Neural crest cell (in vitro differentiated cells): ENCODE data around the gene BICRA. TPM values are rescaled to one million over a fixed set of nuclear protein-coding genes. Genes with fewer than 3 reads are reported as not detected.

Experiments used
- DNase-seq: peaks from one replicate; pipeline ENCODE4 v3.0.0; 2021; ENCODE audit warnings: low read depth, mixed read lengths, low spot score
- H3K27ac Mint-ChIP-seq: one replicate; pipeline ENCODE4 v1.8.0; 2021; ENCODE audit warnings: mild to moderate bottlenecking, mixed read lengths; ENCODE audit not compliant: unreplicated experiment
- H3K27me3 Mint-ChIP-seq: 2 replicates; pipeline ENCODE4 v1.8.0; 2021; ENCODE audit warnings: low read depth, mild to moderate bottlenecking, mixed read lengths
- H3K36me3 Mint-ChIP-seq: 2 replicates; pipeline ENCODE4 v1.8.0; 2021; ENCODE audit warnings: low read depth, mild to moderate bottlenecking, mixed read lengths
- H3K4me1 Mint-ChIP-seq: 2 replicates; pipeline ENCODE4 v1.8.0; 2021; ENCODE audit warnings: mixed read lengths
- H3K4me3 Mint-ChIP-seq: one replicate; pipeline ENCODE4 v1.8.0; 2021; ENCODE audit warnings: mild to moderate bottlenecking, mixed read lengths
- H3K9me3 Mint-ChIP-seq: 2 replicates; pipeline ENCODE4 v1.8.0; 2021; ENCODE audit warnings: mixed read lengths
- CTCF ChIP-seq: fragments of 200-600 bp; sonication (generic); conservative IDR thresholded peaks from 2 replicates; pipeline ENCODE4 v1.5.0; 2021; ENCODE audit warnings: antibody characterized with exemption, mild to moderate bottlenecking
- total RNA-seq: library from RNA; stranded (reverse); gene quantifications from 2 replicates; pipeline ENCODE4 v1.2.1, GENCODE V29; 2021

Gene BICRA
- total RNA-seq, 1 donor from 2014 or later, result 28.9 TPM

- peaks cover 15% of the 10 kb centered on the region for H3K36me3 Mint-ChIP-seq
- H3K27ac Mint-ChIP-seq, result no peak overlapping the region
- H3K9me3 Mint-ChIP-seq, result no peaks in the 10 kb centered on the region
- H3K4me1 Mint-ChIP-seq, result peaks cover 4% of the 10 kb centered on the region
- no peak for TF ChIP-seq CTCF
- DNase-seq, result no peak
- H3K4me3 Mint-ChIP-seq, result no peak overlapping the region
- no peaks in the 10 kb centered on the region for H3K27me3 Mint-ChIP-seq
Observed at GRCh38 chr19:47752440-47753211, 143.7 kb downstream of the BICRA start.

Other genes starting within 250 kb of the BICRA start
- 99.9 and 109 TPM in 2 replicates for gene MEIS3, start 189.6 kb upstream of the BICRA start, total RNA-seq
- 0.61 and 0.70 TPM in 2 replicates for gene SLC8A2, start 137.2 kb upstream of the BICRA start, total RNA-seq
- 30.0 and 30.2 TPM in 2 replicates for gene KPTN, start 124.9 kb upstream of the BICRA start, total RNA-seq
- gene NAPA, start 94.1 kb upstream of the BICRA start, total RNA-seq, result 67.2 and 69.2 TPM in 2 replicates
- gene ZNF541, start 36.0 kb upstream of the BICRA start, total RNA-seq, result not detected in 2 replicates
- 0.30 and 0.47 TPM in 2 replicates for gene EHD2, start 104.3 kb downstream of the BICRA start, total RNA-seq
- 285 and 304 TPM in 2 replicates for gene NOP53, start 136.4 kb downstream of the BICRA start, total RNA-seq
- gene SELENOW, start 169.6 kb downstream of the BICRA start, total RNA-seq, result 175 and 179 TPM in 2 replicates
- not detected in 2 replicates for gene TPRX1, start 195.4 kb downstream of the BICRA start, total RNA-seq
- gene CRX, start 212.8 kb downstream of the BICRA start, total RNA-seq, result not detected in 2 replicates